Neural progenitor cell (in vitro differentiated cells): ENCODE results near the gene RNF25.

Source experiments
- EZH2 ChIP-seq: fragments of 200-600 bp; sonication (generic); IDR thresholded peaks from 2 replicates; pipeline ENCODE4 v1.6.1; 2017; ENCODE audit warnings: antibody characterized with exemption, mild to moderate bottlenecking, moderate library complexity
- TF ChIP-seq, protein P1 (sequence below): fragments of 200-600 bp; sonication (generic); IDR thresholded peaks from 2 replicates; pipeline ENCODE4 v1.5.1; 2017; ENCODE audit warnings: antibody characterized with exemption, mild to moderate bottlenecking

DNA sequence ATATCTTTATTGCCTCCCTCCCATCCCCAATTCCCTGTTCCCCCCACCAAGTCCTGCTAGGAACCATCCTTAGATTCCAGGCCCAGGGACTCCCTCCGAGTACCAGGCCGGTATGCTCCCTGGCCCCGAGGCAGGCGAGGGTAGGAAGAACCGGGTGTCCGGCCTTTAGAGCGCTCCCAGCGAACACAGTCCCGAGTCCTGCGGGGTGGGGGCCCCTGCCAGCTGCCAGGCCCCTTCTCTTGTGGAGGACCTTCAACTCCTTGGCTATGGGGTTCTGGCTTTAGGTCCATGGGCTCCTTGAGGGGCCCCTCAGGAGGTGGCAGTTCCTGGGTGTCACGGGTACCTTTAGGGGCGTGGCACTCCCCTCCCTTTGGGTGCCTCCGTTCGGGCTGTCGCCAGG lies 7.9 kb downstream of the RNF25 start:
- TF ChIP-seq, protein P1, sequence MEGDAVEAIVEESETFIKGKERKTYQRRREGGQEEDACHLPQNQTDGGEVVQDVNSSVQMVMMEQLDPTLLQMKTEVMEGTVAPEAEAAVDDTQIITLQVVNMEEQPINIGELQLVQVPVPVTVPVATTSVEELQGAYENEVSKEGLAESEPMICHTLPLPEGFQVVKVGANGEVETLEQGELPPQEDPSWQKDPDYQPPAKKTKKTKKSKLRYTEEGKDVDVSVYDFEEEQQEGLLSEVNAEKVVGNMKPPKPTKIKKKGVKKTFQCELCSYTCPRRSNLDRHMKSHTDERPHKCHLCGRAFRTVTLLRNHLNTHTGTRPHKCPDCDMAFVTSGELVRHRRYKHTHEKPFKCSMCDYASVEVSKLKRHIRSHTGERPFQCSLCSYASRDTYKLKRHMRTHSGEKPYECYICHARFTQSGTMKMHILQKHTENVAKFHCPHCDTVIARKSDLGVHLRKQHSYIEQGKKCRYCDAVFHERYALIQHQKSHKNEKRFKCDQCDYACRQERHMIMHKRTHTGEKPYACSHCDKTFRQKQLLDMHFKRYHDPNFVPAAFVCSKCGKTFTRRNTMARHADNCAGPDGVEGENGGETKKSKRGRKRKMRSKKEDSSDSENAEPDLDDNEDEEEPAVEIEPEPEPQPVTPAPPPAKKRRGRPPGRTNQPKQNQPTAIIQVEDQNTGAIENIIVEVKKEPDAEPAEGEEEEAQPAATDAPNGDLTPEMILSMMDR, result no peak
- TF ChIP-seq EZH2, result no peak
